ENCODE data around the gene RREB1.

The RREB1 gene

DNA sequence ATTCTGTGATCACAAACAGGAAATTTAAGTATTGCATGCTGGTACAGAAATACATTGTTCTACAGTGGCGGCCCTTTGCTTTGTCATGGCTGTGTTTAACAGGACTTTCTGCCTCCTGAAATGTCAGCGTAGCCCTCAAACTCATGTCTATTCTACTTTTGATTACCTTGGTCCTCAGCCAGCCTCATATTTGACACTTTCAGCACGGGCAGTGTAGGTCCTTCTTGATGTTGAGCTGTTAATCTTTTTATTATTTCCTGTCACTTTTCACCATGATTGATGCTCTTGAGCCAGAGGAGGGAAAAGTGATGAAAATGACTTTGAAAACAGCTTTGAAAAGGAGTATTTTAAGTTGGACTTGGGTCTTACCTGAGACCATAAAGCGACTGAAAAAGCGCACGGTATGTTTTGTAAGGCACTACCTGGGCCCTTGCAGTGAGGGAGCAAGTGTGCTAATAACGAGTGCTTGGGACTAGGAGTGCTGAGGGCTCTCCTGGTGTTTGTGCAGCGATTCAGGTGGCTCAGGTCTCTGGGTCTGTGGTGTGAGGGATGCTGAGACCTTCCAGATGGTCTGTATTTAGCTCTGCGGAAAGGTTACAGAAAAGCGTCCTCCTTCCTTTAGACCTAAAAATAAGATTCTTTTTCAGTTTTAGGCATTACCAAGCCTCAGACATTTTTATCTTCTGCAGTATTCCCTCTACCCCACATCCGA is 45.2 kb upstream of the RREB1 start:
- H3K4me3 ChIP-seq (replicated peaks; ENCODE audit: insufficient read depth, low read length) = no peak overlapping the region
- DNase-seq (ENCODE audit: low read depth in 1 of 2, low spot score in 1 of 2) = no peak
- no peak overlapping the region for H3K27ac ChIP-seq (replicated peaks)
- no peaks in the 10 kb centered on the region for H3K27me3 ChIP-seq (ENCODE audit: insufficient read depth, poor library complexity, severe bottlenecking)
- no peak for TF ChIP-seq POLR2AphosphoS5 (IDR thresholded peaks at IDR 0.05; ENCODE audit: low read depth)
- TF ChIP-seq GABPA (IDR thresholded peaks at IDR 0.05; ENCODE audit: low read depth) = no peak
- TF ChIP-seq SPI1 (IDR thresholded peaks at IDR 0.05; ENCODE audit: borderline replicate concordance, low read depth) = no peak
- TF ChIP-seq, protein P1, sequence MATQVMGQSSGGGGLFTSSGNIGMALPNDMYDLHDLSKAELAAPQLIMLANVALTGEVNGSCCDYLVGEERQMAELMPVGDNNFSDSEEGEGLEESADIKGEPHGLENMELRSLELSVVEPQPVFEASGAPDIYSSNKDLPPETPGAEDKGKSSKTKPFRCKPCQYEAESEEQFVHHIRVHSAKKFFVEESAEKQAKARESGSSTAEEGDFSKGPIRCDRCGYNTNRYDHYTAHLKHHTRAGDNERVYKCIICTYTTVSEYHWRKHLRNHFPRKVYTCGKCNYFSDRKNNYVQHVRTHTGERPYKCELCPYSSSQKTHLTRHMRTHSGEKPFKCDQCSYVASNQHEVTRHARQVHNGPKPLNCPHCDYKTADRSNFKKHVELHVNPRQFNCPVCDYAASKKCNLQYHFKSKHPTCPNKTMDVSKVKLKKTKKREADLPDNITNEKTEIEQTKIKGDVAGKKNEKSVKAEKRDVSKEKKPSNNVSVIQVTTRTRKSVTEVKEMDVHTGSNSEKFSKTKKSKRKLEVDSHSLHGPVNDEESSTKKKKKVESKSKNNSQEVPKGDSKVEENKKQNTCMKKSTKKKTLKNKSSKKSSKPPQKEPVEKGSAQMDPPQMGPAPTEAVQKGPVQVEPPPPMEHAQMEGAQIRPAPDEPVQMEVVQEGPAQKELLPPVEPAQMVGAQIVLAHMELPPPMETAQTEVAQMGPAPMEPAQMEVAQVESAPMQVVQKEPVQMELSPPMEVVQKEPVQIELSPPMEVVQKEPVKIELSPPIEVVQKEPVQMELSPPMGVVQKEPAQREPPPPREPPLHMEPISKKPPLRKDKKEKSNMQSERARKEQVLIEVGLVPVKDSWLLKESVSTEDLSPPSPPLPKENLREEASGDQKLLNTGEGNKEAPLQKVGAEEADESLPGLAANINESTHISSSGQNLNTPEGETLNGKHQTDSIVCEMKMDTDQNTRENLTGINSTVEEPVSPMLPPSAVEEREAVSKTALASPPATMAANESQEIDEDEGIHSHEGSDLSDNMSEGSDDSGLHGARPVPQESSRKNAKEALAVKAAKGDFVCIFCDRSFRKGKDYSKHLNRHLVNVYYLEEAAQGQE (IDR thresholded peaks at IDR 0.05; ENCODE audit: insufficient replicate concordance, low read depth) = no peak
- TF ChIP-seq, protein P2, sequence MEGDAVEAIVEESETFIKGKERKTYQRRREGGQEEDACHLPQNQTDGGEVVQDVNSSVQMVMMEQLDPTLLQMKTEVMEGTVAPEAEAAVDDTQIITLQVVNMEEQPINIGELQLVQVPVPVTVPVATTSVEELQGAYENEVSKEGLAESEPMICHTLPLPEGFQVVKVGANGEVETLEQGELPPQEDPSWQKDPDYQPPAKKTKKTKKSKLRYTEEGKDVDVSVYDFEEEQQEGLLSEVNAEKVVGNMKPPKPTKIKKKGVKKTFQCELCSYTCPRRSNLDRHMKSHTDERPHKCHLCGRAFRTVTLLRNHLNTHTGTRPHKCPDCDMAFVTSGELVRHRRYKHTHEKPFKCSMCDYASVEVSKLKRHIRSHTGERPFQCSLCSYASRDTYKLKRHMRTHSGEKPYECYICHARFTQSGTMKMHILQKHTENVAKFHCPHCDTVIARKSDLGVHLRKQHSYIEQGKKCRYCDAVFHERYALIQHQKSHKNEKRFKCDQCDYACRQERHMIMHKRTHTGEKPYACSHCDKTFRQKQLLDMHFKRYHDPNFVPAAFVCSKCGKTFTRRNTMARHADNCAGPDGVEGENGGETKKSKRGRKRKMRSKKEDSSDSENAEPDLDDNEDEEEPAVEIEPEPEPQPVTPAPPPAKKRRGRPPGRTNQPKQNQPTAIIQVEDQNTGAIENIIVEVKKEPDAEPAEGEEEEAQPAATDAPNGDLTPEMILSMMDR (IDR thresholded peaks at IDR 0.05; ENCODE audit: insufficient read depth, low read length) = no peak

DNA sequence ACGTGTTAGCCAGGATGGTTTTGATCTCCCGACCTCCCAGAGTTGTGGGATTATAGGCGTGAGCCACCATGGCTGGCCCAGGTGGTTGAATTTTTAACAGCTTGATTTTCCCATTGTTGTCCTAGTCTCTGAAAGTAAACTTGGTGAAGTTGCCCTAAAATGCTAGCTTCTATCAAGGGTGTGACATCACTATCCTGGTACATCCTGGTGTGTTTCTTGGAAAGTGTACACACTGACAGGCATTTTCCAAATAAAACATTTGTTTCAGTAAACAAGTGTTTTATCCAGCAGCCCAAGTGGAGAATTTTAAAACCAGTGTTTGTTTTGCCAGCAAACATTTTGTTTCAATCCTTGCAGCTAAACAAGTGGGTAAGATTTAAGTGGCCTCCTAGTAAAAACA is 40.5 kb upstream of the RREB1 start:
- H3K27me3 ChIP-seq (ENCODE audit: insufficient read depth, poor library complexity, severe bottlenecking) = no peaks in the 10 kb centered on the region
- H3K4me3 ChIP-seq (replicated peaks; ENCODE audit: insufficient read depth, low read length) = no peak overlapping the region
- no peak overlapping the region for H3K27ac ChIP-seq (replicated peaks)
- TF ChIP-seq, protein P2 (IDR thresholded peaks at IDR 0.05; ENCODE audit: insufficient read depth, low read length) = no peak
- TF ChIP-seq, protein P1 (IDR thresholded peaks at IDR 0.05; ENCODE audit: insufficient replicate concordance, low read depth) = no peak
- TF ChIP-seq GABPA (IDR thresholded peaks at IDR 0.05; ENCODE audit: low read depth) (no peak), POLR2AphosphoS5 (IDR thresholded peaks at IDR 0.05; ENCODE audit: low read depth) (no peak), SPI1 (IDR thresholded peaks at IDR 0.05; ENCODE audit: borderline replicate concordance, low read depth) (no peak)
- DNase-seq (ENCODE audit: low read depth in 1 of 2, low spot score in 1 of 2) = no peak

DNA sequence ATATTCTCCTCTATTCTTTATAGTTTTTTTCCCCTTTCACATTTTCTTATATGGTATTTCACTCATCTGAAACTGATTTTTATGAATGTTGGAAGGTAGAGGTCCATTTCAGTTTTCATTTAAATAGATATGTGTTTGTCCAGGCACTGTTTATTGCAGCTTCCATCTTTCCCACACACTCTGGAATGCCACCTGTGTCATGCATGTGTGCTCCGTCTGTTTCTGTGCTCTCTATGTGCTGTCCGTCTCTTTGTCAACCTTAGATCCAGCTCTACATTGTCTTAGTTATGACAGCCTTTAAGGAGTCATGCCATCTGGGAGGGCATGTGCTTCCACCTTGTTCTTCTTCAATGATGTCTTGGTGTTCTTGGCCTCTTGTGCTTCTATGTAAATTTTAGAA is 36.4 kb upstream of the RREB1 start:
- no peak overlapping the region for H3K27ac ChIP-seq (replicated peaks)
- no peak for DNase-seq (ENCODE audit: low read depth in 1 of 2, low spot score in 1 of 2)
- no peak overlapping the region for H3K4me3 ChIP-seq (replicated peaks; ENCODE audit: insufficient read depth, low read length)
- H3K27me3 ChIP-seq (ENCODE audit: insufficient read depth, poor library complexity, severe bottlenecking) = no peaks in the 10 kb centered on the region
- no peak for TF ChIP-seq GABPA (IDR thresholded peaks at IDR 0.05; ENCODE audit: low read depth)

DNA sequence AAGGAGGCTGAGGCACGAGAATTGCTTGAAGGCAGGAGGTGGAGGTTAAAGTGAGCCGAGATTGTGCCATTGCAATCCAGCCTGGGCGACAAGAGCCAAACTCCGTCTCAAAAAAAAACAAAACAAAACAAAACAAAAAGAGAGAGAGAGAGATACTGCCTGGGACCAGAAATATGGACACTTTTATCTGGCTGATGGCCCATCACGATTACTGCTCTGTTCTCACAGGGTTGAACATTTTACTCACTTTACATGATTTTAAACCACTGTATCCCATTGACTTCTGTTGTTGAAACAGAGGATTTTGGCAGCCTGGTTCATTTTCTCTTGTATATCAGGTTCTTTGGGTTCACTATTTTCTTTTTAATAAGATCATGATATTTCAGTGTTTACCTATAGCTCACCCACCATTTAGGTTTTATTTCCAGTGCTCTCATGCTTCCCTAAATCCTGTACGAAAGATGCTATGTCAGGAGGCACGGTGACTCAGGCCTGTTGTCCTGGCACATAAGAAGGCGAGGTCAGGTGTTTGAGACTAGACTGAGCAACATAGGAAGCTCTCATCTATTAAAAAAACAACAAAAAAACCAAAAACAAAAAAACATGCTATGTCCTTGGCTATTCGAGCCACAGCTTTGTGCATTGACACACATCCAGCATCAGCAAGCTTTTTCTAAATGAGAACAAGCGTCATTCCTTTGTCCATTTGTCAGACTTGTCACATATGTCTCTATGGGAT is 34.5 kb upstream of the RREB1 start:
- peak overlapping the region; percentile 40 for H3K27ac ChIP-seq (replicated peaks)
- DNase-seq (ENCODE audit: low read depth in 1 of 2, low spot score in 1 of 2) = no peak
- H3K4me3 ChIP-seq (replicated peaks; ENCODE audit: insufficient read depth, low read length) = no peak overlapping the region
- TF ChIP-seq POLR2AphosphoS5 (IDR thresholded peaks at IDR 0.05; ENCODE audit: low read depth) (no peak), SPI1 (IDR thresholded peaks at IDR 0.05; ENCODE audit: borderline replicate concordance, low read depth) (no peak), GABPA (IDR thresholded peaks at IDR 0.05; ENCODE audit: low read depth) (no peak)
- TF ChIP-seq, protein P2 (IDR thresholded peaks at IDR 0.05; ENCODE audit: insufficient read depth, low read length) = no peak
- TF ChIP-seq, protein P1 (IDR thresholded peaks at IDR 0.05; ENCODE audit: insufficient replicate concordance, low read depth) = no peak
- no peaks in the 10 kb centered on the region for H3K27me3 ChIP-seq (ENCODE audit: insufficient read depth, poor library complexity, severe bottlenecking)
